NCI-H1105 treated with DMSO at 0.1 percent for 48 hours (cell line): ENCODE results near the gene CAB39.

Source experiments
- DNase-seq: peaks from one replicate; lab custom pipeline; 2025; lab: John Stamatoyannopoulos, UW

Gene CAB39

GRCh38 chr2:230712443-230713330, at the start of gene CAB39:
TSS of gene CAB39 (plus strand) at chr2:230712842. CDS start at chr2:230760002, 47,160 bp downstream.
- peak; percentile 83 for DNase-seq

GRCh38 chr2:230664128-230664527, 48.5 kb upstream of the CAB39 start:
- DNase-seq: no peak

GRCh38 chr2:230664844-230665243, 47.8 kb upstream of the CAB39 start:
- no peak for DNase-seq

- DNase-seq: no peak
Observed at GRCh38 chr2:230665263-230665691, 47.4 kb upstream of the CAB39 start.

- DNase-seq: no peak
Observed at GRCh38 chr2:230666446-230666845, 46.2 kb upstream of the CAB39 start.

GRCh38 chr2:230666885-230667712, 45.5 kb upstream of the CAB39 start:
- no peak for DNase-seq

- DNase-seq: no peak
Observed at GRCh38 chr2:230668184-230668938, 44.3 kb upstream of the CAB39 start.

DNA sequence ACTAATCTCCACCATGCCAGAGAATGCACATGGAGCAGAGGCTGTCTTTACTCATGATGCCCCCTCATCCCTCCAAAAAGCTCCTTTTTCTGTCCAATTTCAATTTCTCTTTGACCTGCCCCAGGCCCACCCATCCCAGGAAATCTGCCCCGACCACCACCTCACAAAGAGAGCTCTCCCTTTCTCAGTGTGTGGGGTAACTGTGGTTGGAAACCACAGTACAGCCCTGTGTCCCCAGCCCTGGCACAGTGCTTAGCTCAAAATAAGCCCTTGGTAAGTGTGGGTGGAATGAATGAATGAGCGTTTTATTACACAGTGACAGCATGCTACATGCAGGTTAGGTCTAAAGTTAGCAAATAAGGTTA, 43.7 kb upstream of the CAB39 start:
- DNase-seq: no peak

DNA sequence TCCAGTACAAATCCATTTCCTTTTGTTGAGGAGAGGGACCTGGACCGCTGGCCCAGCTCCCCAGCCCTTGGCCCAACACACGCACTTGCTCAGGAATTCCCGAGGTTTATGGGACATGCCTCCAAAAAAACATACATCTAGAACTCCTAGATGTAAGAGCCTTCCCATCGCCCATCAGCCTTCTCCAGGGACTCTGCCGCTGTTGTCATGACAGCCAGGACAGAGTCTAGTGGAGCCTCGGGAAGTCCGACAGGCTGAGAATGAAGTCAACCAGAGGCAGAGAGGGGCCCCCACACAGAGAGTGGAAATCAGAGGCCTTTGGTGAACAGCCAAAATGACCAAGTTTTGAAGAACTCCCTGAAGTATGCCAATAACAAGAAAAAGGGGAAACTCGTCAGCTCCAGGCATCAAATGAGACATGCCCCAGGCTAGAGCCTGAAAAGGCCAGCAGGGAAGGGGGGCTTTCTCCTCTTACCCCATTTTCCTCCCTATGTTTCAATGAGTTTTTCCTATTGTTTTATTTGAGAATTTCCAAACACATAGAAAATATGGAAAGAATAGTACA, 43.2 kb upstream of the CAB39 start:
- no peak for DNase-seq

DNA sequence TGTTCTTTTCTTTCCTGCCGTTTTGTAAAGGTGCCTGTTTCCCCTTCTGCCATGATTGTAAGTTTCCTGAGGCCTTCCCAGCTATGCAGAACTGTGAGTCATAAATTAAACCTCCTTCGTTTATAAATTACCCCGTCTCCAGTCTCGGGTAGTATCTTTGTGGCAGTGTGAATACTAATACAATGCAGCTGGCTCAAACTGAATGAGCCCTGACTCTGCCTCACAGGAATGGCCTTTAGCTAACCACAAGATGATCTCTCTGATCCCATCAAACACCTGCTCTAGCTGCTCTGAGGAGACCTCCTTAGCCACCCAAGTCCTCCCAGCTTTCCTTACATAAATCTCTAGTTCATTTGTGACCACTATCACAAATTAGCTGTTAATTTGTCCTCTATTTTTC, 41.5 kb upstream of the CAB39 start:
- DNase-seq: no peak

DNA sequence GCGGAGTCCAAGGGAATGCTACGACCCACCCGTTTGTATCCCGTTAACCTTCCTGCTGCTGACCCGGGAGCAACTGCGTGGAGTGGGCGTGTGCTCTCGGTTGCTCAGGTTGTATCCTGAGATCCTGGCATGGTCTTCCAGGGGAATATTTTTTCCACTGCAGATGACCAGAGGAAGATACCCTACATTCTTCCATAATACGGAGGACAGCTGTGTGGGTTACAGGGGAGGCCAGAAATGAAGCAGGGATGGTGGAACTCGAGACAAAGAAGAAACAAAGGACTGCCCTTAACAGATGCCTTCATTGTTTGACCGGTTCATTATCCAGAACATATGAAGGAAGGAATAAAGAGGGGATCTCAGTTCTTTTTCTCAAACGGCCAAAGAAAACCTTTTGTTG, 39.8 kb upstream of the CAB39 start:
- DNase-seq: no peak

DNA sequence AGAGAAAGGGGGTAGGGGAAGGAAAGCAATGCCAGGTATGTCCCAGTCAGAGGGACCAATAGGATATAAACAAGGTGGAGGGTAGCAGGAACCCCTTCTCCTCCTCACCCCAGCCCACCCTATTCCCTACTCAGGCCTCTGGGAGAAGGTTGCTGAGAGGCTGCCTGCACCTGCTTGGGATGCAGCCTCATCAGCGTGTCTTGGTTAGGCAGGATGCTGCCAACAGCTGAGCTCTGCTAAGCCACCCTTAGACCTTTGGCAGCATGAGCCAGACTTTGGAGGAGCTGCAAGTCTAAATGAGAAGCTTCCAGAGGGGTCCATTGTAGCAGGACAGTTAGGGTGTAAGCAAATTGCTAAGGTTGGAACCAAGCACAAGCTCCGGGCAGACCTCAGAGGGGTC, 38.2 kb upstream of the CAB39 start:
- DNase-seq: no peak

DNA sequence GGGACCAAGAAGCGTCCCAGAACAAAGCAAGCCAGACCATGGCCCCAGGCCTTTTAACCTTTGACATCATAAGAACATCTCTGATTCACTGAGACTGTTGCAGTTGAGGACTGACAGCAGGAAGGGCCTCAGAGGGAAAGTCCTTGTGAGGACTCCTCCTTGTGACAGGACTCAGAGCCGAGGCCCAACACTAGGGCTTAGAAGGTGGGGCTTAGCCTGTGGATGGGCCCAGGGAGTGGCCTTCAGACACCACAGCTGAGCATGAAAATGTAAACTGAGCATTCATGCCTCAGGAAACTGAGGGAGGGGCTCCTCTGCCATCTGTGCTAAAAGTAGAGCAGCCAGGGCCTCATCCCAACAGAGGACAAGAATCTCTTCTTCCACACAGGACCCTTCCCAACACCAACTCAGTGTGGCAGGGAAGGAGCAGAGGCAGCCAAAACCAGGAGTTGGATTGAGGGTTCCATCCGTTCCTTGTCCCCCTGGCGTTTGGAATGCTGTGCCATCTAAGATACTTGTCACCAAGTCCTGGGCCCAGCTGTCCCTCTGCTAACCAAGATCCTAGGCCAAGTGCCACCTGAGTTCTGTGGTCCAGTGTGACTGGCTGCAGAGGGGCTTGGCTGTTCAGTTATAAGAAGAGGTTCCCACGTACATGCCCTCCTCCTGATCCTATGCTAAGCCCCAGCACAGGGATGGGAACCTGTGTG, 37.5 kb upstream of the CAB39 start:
- no peak for DNase-seq

DNA sequence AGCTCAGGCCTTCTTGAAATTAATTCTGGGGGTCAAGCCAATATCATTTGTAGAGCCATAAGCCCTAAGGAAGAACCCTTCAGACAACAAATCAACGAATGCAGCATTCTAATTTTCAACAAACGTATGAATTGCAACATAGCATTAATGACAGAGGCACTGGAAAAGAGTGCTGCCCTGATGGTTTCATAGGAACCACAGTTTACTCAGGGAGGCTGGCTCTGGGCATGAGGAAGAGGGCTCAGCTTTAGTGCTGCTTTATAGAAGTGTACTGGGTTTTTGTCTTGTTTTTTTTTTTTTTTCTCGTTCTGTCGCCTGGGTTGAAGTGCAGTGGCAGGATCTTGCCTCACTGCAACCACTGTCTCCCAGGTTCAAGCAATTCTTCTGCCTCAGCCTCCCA, 36.1 kb upstream of the CAB39 start:
- DNase-seq: no peak

- DNase-seq: no peak
Observed at GRCh38 chr2:230677201-230677946, 35.3 kb upstream of the CAB39 start.

DNA sequence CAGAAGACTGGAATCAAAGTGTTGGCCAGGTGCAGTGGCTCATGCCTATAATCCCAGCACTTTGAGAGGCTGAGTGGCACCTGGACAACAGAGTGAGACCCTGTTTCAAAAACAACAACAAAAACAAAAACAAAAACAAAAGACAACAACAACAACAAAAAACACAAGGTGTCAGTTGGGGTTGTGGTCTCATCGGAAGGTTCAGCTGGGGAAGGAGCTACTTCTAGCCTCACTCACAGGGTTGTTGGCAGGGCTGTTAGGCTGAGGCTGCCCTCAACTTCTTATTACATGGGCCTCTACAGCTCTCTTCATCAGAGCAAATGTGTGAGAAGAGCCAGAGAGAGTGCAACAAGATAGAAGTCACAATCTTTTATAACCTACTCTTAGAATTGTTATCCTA, 34.6 kb upstream of the CAB39 start:
- no peak for DNase-seq

GRCh38 chr2:230678451-230678850, 34.2 kb upstream of the CAB39 start:
- no peak for DNase-seq

- no peak for DNase-seq
Observed at GRCh38 chr2:230680463-230681170, 32.0 kb upstream of the CAB39 start.

- no peak for DNase-seq
Observed at GRCh38 chr2:230681171-230681545, 31.5 kb upstream of the CAB39 start.

DNA sequence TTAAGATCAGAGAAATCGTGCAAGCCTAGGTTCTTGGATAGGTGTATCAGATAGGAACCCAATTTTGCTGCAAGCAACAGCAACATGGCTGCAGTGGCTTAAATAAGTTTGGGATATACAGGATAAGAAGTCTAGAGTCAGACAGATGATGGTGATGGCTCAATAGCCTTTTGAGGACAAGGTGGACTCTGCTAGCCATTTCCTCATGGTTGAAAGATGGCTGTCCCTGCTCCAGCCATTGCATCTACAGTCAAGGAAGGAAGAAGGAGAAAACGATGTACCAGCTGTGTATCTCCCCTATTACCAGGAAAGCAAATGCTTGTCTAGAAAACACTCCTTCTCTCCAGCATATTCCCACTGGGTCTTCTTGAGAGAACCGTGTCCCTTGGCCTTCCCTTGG, 30.1 kb upstream of the CAB39 start:
- DNase-seq: no peak
